Activated CD4-positive, alpha-beta T cell treated with anti-CD3 and anti-CD28 coated beads, Interleukin-2, amount 50 U/mL, for 16 hours (primary cell): ENCODE results near the gene ITGAV.
A peak's percentile ranks its signal among the peaks of the same experiment; 100 is the strongest.

Experiments
- DNase-seq: peaks from one replicate; pipeline ENCODE4 v3.0.0-alpha.2; 2020

ITGAV gene

GRCh38 chr2:186617148-186617547, 27.3 kb downstream of the ITGAV start:
- no peak for DNase-seq

GRCh38 chr2:186617771-186618170, 27.9 kb downstream of the ITGAV start:
- DNase-seq: no peak

- DNase-seq: no peak
Observed at GRCh38 chr2:186618696-186619095, 28.8 kb downstream of the ITGAV start.

- no peak for DNase-seq
Observed at GRCh38 chr2:186623084-186623483, 33.2 kb downstream of the ITGAV start.

GRCh38 chr2:186624276-186624675, 34.4 kb downstream of the ITGAV start:
- no peak for DNase-seq

- no peak for DNase-seq
Observed at GRCh38 chr2:186629250-186629996, 39.6 kb downstream of the ITGAV start.

GRCh38 chr2:186632417-186632816, 42.6 kb downstream of the ITGAV start:
- DNase-seq: no peak

- DNase-seq: no peak
Observed at GRCh38 chr2:186634701-186635100, 44.8 kb downstream of the ITGAV start.

- no peak for DNase-seq
Observed at GRCh38 chr2:186636800-186637496, 47.1 kb downstream of the ITGAV start.

- no peak for DNase-seq
Observed at GRCh38 chr2:186637497-186637800, 47.6 kb downstream of the ITGAV start.

GRCh38 chr2:186639939-186640338, 50.1 kb downstream of the ITGAV start:
- DNase-seq: peak; percentile 52

GRCh38 chr2:186641132-186641806, 51.4 kb downstream of the ITGAV start:
- DNase-seq: peak; percentile 36

GRCh38 chr2:186641807-186642321, 52.0 kb downstream of the ITGAV start:
- peak; percentile 64 for DNase-seq

- no peak for DNase-seq
Observed at GRCh38 chr2:186644791-186645190, 54.9 kb downstream of the ITGAV start.

GRCh38 chr2:186645999-186646398, 56.1 kb downstream of the ITGAV start:
- DNase-seq: no peak

- DNase-seq: no peak
Observed at GRCh38 chr2:186648130-186648529, 58.3 kb downstream of the ITGAV start.

GRCh38 chr2:186653511-186653910, 63.7 kb downstream of the ITGAV start:
- DNase-seq: no peak

- DNase-seq: no peak
Observed at GRCh38 chr2:186659383-186659782, 69.5 kb downstream of the ITGAV start.

- no peak for DNase-seq
Observed at GRCh38 chr2:186664385-186665043, 74.7 kb downstream of the ITGAV start.

- DNase-seq: no peak
Observed at GRCh38 chr2:186669146-186669545, 79.3 kb downstream of the ITGAV start.

GRCh38 chr2:186670831-186671230, 81.0 kb downstream of the ITGAV start:
- no peak for DNase-seq

GRCh38 chr2:186675380-186675779, 85.5 kb downstream of the ITGAV start:
- no peak for DNase-seq

- DNase-seq: no peak
Observed at GRCh38 chr2:186683341-186683740, 93.5 kb downstream of the ITGAV start.
